Testis (tissue), 2 donors: Measurements from ENCODE around the gene KLF13.

Source experiments
- POLR2A ChIP-seq: fragments of 450-650 bp; IDR thresholded peaks from one replicate; pipeline ENCODE4 v1.6.1; 2017; ENCODE audit warnings: antibody characterized with exemption, mild to moderate bottlenecking, moderate library complexity
- TF ChIP-seq, protein P1 (sequence below), 3 experiments: fragments of 450-650 bp in 2 of 3; fragments of 200-600 bp in 1 of 3; sonication (generic) in 1 of 3; IDR thresholded peaks; one replicate each; pipeline ENCODE4 v1.5.1; 2016 to 2019; ENCODE audit warnings: antibody characterized with exemption in 3 of 3, mild to moderate bottlenecking in 2 of 3, moderate library complexity in 1 of 3

DNA sequence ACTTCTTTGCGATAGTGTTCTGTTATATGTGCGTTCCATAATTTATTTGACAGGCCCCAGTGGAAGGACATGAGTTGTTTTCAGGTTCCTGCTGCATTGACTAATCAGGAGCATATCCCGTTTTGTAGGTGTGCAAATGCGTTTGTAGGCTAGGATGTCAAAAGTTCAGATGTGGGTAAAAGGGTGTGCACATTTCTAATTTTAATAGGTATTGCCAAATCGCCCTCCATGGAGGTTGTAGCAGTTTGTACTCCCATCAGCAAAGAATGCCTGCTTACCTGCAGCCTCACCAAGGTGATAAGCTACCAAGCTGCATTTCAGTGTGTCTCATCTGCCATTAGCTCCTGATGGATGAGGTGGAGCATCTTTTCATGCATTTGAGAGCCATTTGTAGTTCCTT lies 36.3 kb downstream of the KLF13 start:
- TF ChIP-seq, protein P1, sequence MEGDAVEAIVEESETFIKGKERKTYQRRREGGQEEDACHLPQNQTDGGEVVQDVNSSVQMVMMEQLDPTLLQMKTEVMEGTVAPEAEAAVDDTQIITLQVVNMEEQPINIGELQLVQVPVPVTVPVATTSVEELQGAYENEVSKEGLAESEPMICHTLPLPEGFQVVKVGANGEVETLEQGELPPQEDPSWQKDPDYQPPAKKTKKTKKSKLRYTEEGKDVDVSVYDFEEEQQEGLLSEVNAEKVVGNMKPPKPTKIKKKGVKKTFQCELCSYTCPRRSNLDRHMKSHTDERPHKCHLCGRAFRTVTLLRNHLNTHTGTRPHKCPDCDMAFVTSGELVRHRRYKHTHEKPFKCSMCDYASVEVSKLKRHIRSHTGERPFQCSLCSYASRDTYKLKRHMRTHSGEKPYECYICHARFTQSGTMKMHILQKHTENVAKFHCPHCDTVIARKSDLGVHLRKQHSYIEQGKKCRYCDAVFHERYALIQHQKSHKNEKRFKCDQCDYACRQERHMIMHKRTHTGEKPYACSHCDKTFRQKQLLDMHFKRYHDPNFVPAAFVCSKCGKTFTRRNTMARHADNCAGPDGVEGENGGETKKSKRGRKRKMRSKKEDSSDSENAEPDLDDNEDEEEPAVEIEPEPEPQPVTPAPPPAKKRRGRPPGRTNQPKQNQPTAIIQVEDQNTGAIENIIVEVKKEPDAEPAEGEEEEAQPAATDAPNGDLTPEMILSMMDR (IDR thresholded peaks at IDR 0.05): no peak
- no peak for TF ChIP-seq POLR2A
